DLD1 (cell line): ENCODE data around the gene PPP1R3G.
"Not testable (repeated sequence)": the region's sequence is repeated elsewhere in the genome, so short reads cannot be mapped to it uniquely, and the experiment has no call there.

Experiments
- in situ Hi-C: cut with HindIII; loops from 2 replicates; pipeline ENCODE4 v1.10.0; 2017; ENCODE audit warnings: low sequenced_read_pairs

Gene PPP1R3G

GRCh38 chr6:5115168-5115567, 30.0 kb downstream of the PPP1R3G start:
- in situ Hi-C loops: no loop called here

GRCh38 chr6:5116243-5116991, 31.3 kb downstream of the PPP1R3G start:
- in situ Hi-C loops: no loop called here

- in situ Hi-C loops: no loop called here
Measured at GRCh38 chr6:5119090-5119951, 34.2 kb downstream of the PPP1R3G start.

- in situ Hi-C loops: no loop called here
Measured at GRCh38 chr6:5120011-5120410, 34.9 kb downstream of the PPP1R3G start.

- in situ Hi-C loops: not testable (repeated sequence)
Measured at GRCh38 chr6:5120543-5120942, 35.4 kb downstream of the PPP1R3G start.

GRCh38 chr6:5121479-5121878, 36.3 kb downstream of the PPP1R3G start:
- in situ Hi-C loops: no loop called here

GRCh38 chr6:5121956-5122355, 36.8 kb downstream of the PPP1R3G start:
- in situ Hi-C loops: no loop called here

- in situ Hi-C loops: no loop called here
Measured at GRCh38 chr6:5122504-5123112, 37.5 kb downstream of the PPP1R3G start.

- in situ Hi-C loops: no loop called here
Measured at GRCh38 chr6:5123296-5124143, 38.4 kb downstream of the PPP1R3G start.

- in situ Hi-C loops: no loop called here
Measured at GRCh38 chr6:5124526-5124925, 39.4 kb downstream of the PPP1R3G start.

GRCh38 chr6:5125152-5126006, 40.2 kb downstream of the PPP1R3G start:
- in situ Hi-C loops: no loop called here

- in situ Hi-C loops: no loop called here
Measured at GRCh38 chr6:5126214-5126613, 41.1 kb downstream of the PPP1R3G start.

GRCh38 chr6:5127106-5127687, 42.1 kb downstream of the PPP1R3G start:
- in situ Hi-C loops: no loop called here

GRCh38 chr6:5128351-5128750, 43.2 kb downstream of the PPP1R3G start:
- in situ Hi-C loops: no loop called here

- in situ Hi-C loops: no loop called here
Measured at GRCh38 chr6:5130135-5130866, 45.2 kb downstream of the PPP1R3G start.

GRCh38 chr6:5132731-5133130, 47.6 kb downstream of the PPP1R3G start:
- in situ Hi-C loops: no loop called here

GRCh38 chr6:5133943-5134342, 48.8 kb downstream of the PPP1R3G start:
- in situ Hi-C loops: no loop called here

GRCh38 chr6:5135788-5136376, 50.7 kb downstream of the PPP1R3G start:
- in situ Hi-C loops: no loop called here
